IPS-NIHi7 (cell line): Measurements from ENCODE around the gene MAS1.
"Not testable (repeated sequence)": the region's sequence is repeated elsewhere in the genome, so short reads cannot be mapped to it uniquely, and the experiment has no call there.

ENCODE experiments used
- DNase-seq: peaks from one replicate; pipeline ENCODE4 v3.0.0; 2012; ENCODE audit warnings: mixed read lengths; ENCODE audit errors: extremely low spot score

MAS1 gene

DNA sequence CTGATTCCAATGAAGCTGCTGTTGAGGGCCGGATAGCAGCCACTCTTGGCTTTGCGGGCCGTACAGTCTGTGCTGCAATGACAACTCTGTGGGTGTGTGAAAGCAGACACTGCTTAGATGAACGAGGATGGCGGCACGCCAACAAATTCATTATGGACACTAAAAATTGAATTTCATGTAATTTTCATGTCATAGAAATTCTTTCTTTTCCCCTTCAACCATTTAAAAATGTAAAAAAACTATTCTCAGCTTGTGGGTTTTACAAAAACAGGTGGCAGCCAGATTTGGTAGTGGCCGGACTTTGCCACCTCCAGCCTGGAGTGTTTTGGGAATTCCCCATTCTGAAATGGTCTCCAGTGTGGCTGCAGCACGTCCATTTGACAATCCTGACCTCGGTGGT is 26.0 kb downstream of the MAS1 start:
- DNase-seq: no peak

- no peak for DNase-seq
Observed at GRCh38 chr6:159919011-159919511, 28.3 kb downstream of the MAS1 start.

GRCh38 chr6:159919800-159920199 is 29.0 kb downstream of the MAS1 start:
- no peak for DNase-seq

DNA sequence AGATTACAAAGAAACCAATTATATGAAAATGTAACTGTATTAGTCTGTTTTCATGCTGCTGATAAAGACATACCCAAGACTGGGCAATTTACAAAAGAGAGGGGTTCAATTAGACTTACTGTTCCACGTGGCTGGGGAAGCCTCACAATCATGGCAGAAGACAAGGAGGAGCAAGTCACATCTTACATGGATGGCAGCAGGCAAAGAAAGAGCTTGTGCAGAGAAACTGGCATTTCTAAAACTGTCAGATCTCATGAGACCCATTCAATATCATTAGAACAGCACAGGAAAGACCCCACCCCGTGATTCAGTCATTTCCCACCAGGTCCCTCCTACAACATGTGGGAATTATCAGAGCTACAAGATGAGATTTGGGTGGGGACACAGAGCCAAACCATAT is 33.4 kb downstream of the MAS1 start:
- DNase-seq: not testable (repeated sequence)

GRCh38 chr6:159926542-159927203 is 35.9 kb downstream of the MAS1 start:
- DNase-seq: no peak

- no peak for DNase-seq
Observed at GRCh38 chr6:159929819-159930218, 39.0 kb downstream of the MAS1 start.

DNA sequence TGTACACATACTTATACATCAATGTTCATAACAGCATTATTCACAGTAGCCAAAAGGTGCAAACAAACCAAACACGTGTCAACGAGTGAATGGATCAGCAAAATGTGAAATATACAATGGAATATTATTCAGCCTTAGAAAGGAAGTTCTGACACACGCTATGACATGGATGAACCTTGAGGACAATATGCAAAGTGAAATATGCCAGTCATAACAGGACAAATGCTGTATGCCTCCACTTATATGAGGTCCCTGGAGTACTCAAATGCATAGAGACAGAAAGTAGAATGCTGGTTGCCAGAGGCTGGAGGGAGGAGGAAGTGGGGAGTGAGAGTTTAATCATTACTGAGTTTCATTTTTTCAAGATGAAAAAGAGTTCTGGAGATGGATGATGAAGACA is 40.3 kb downstream of the MAS1 start:
- no peak for DNase-seq

DNA sequence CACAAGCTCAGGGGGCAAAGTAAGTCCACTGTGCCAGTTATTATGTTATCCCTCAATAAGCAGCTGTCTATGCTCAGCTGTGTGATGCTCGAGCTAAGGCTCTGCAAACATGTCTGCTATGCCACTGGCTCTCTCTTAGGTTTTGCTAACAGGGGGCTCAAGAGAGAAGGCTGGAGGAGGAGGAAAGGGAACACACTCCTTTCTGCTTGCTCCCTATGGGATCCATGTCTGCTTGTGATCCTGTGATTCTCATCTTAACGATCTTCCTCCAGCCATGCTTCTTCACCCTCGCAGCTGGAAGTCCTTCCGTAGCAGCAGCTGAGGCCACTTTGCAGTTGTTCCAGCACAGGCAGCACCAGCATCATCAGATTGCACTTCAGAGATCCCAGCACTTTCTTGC is 41.1 kb downstream of the MAS1 start:
- DNase-seq: no peak

DNA sequence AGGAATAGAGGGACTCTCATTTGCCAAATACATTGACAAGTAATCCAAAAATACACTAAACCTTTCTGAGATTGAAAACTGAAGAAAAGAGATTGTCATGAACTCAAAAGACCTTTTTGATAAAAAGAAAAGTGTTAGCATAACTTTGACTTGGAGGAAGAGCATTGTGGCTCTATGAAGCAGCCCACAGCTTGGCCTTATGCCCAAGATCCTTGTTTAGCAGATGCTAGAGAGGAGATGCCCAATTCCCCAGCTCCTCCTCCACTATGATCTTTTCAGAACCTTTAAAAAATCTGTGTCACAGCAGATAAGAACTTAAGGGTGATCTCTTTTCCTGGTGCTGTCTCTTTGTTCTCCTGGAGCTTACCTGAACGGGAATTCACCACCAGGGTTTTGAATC is 42.3 kb downstream of the MAS1 start:
- no peak for DNase-seq

GRCh38 chr6:159934181-159934580 is 43.4 kb downstream of the MAS1 start:
- no peak for DNase-seq

DNA sequence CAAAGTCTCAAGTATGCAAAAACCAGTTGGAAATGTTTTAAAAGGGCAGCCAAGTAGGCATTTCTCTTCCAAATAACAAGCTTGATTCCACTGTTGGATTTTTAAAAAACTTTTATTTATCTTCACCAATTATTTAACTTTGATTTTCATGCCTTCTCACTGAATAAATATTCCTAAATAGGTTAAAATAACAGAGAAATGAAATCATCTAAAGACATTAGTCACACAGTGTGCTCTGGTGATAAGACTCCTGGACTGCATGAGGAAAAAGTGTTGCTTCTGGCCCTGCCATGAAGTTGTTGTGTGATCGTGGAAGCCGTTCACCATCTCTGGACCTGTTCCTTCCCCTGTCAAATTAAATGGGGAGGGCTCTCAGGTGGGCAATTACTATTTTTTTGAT is 44.3 kb downstream of the MAS1 start:
- DNase-seq: no peak

- no peak for DNase-seq
Observed at GRCh38 chr6:159935633-159936032, 44.8 kb downstream of the MAS1 start.

DNA sequence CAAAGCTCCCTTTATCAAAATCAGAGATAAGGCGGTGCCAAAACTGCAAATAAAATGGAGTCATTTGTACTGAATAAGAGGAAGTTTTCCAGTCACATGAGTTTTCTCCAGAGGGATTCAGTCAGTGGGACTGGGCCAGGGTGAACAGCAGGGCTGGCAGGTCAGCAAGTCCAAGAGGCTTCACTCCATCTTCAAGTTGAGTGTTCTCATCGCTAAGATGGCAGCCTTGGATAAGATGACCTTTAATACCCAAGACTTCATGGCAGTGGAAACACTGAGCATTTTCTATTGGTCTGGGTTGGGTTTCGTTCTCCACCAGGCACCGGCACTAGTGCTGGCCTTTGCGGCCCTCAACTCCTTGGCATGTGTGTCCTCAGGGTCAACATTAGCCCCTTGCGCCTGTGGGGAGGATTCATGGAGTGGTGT is 48.8 kb downstream of the MAS1 start:
- no peak for DNase-seq
